HG03442 (cell line): Measurements from ENCODE around the gene DUSP9.
"Not testable (repeated sequence)": the region's sequence is repeated elsewhere in the genome, so short reads cannot be mapped to it uniquely, and the experiment has no call there.

Experiments
- ATAC-seq: cut with Tn5 transposase; IDR thresholded peaks from one replicate; pipeline ENCODE4 v1.9.1; 2021; ENCODE audit warnings: mild to moderate bottlenecking, moderate library complexity; ENCODE audit not compliant: unreplicated experiment

Gene DUSP9

GRCh38 chrX:153670748-153671588 lies 24.0 kb downstream of the DUSP9 start:
- no peak for ATAC-seq

GRCh38 chrX:153671589-153672530 lies 24.9 kb downstream of the DUSP9 start:
- no peak for ATAC-seq

GRCh38 chrX:153672531-153673427 lies 25.8 kb downstream of the DUSP9 start:
- no peak for ATAC-seq

- no peak for ATAC-seq
Observed at GRCh38 chrX:153673428-153674218, 26.6 kb downstream of the DUSP9 start, which contains the start of gene PNCK. TSS of gene PNCK (minus strand) at chrX:153673813. CDS start at chrX:153673076, 737 bp downstream.

- ATAC-seq, result no peak
Observed at GRCh38 chrX:153674219-153674851, 27.3 kb downstream of the DUSP9 start.

GRCh38 chrX:153681175-153681574 lies 34.2 kb downstream of the DUSP9 start:
- ATAC-seq, result no peak

- not testable (repeated sequence) for ATAC-seq
Observed at GRCh38 chrX:153683486-153683885, 36.5 kb downstream of the DUSP9 start.

GRCh38 chrX:153684467-153685155 lies 37.6 kb downstream of the DUSP9 start:
- ATAC-seq, result no peak

GRCh38 chrX:153685156-153685536 lies 38.1 kb downstream of the DUSP9 start:
- ATAC-seq, result no peak

- ATAC-seq, result no peak
Observed at GRCh38 chrX:153685751-153686696, 39.0 kb downstream of the DUSP9 start.

- ATAC-seq, result no peak
Observed at GRCh38 chrX:153686711-153687110, 39.7 kb downstream of the DUSP9 start.

GRCh38 chrX:153687121-153688039 lies 40.4 kb downstream of the DUSP9 start, which contains the start of gene SLC6A8:
TSS of gene SLC6A8 (plus strand) at chrX:153687926. CDS start at chrX:153688575, 649 bp downstream.
- no peak for ATAC-seq

GRCh38 chrX:153688071-153688470 lies 41.1 kb downstream of the DUSP9 start:
- no peak for ATAC-seq

GRCh38 chrX:153688506-153688905 lies 41.5 kb downstream of the DUSP9 start:
- ATAC-seq, result no peak

GRCh38 chrX:153688911-153689590 lies 42.0 kb downstream of the DUSP9 start:
- no peak for ATAC-seq
